Astrocyte (in vitro differentiated cells and primary cell): ENCODE measurements around the gene CTDP1. TPM values are rescaled to one million over a fixed set of nuclear protein-coding genes. Genes with fewer than 3 reads are reported as not detected.

ENCODE experiments used
- DNase-seq: peaks from one replicate; pipeline ENCODE4 v3.0.0-alpha.2; 2010; ENCODE audit warnings: low read depth
- FAIRE-seq: peaks from 2 replicates; lab custom pipeline; 2011; peaks lifted over from hg19 to GRCh38; lab: Jason Lieb, UNC
- H2AFZ ChIP-seq: 2 replicates; pipeline ENCODE4 v1.6.0; 2012; ENCODE audit warnings: low read depth, low read length, inconsistent platforms
- H3K27ac ChIP-seq: 2 replicates; pipeline ENCODE4 v1.5.1; 2011; ENCODE audit warnings: low read depth, low read length, inconsistent platforms
- H3K27me3 ChIP-seq: 2 replicates; pipeline ENCODE4 v1.6.0; 2011; ENCODE audit warnings: low read length, inconsistent platforms; ENCODE audit not compliant: insufficient read depth
- H3K36me3 ChIP-seq: 2 replicates; pipeline ENCODE4 v1.5.1; 2011; ENCODE audit warnings: low read length, inconsistent platforms; ENCODE audit not compliant: insufficient read depth
- H3K4me1 ChIP-seq: 2 replicates; pipeline ENCODE4 v1.5.1; 2011; ENCODE audit warnings: low read length, inconsistent platforms; ENCODE audit not compliant: insufficient read depth
- H3K4me2 ChIP-seq: 2 replicates; pipeline ENCODE4 v1.6.0; 2012; ENCODE audit warnings: low read length, inconsistent platforms
- H3K4me3 ChIP-seq: 2 replicates; pipeline ENCODE4 v1.5.1; 2011; ENCODE audit warnings: low read depth, mild to moderate bottlenecking, low read length, inconsistent platforms; ENCODE audit not compliant: insufficient read depth
- H3K79me2 ChIP-seq: 2 replicates; pipeline ENCODE4 v1.6.0; 2012; ENCODE audit warnings: mild to moderate bottlenecking, low read length, inconsistent platforms; ENCODE audit not compliant: insufficient read depth
- H3K9ac ChIP-seq: 2 replicates; pipeline ENCODE4 v1.6.0; 2012; ENCODE audit warnings: mild to moderate bottlenecking, low read length, inconsistent platforms
- H3K9me3 ChIP-seq: 2 replicates; pipeline ENCODE4 v1.5.1; 2012; ENCODE audit warnings: low read depth, mild to moderate bottlenecking, low read length, inconsistent platforms; ENCODE audit not compliant: insufficient read depth
- H4K20me1 ChIP-seq: 2 replicates; pipeline ENCODE4 v1.6.0; 2012; ENCODE audit warnings: low read length, inconsistent platforms; ENCODE audit not compliant: insufficient read depth
- H3K27ac Mint-ChIP-seq: one replicate; pipeline ENCODE4 v1.8.0; 2021; ENCODE audit warnings: mild to moderate bottlenecking, mixed read lengths; ENCODE audit not compliant: unreplicated experiment
- H3K27me3 Mint-ChIP-seq: one replicate; pipeline ENCODE4 v1.8.0; 2021; ENCODE audit warnings: low read depth, mixed read lengths; ENCODE audit not compliant: unreplicated experiment
- H3K36me3 Mint-ChIP-seq: one replicate; pipeline ENCODE4 v1.8.0; 2021; ENCODE audit warnings: low read depth, mixed read lengths; ENCODE audit not compliant: unreplicated experiment
- H3K4me1 Mint-ChIP-seq: one replicate; pipeline ENCODE4 v1.8.0; 2021; ENCODE audit warnings: low read depth, mixed read lengths; ENCODE audit not compliant: unreplicated experiment
- H3K4me3 Mint-ChIP-seq: one replicate; pipeline ENCODE4 v1.8.0; 2021; ENCODE audit warnings: mild to moderate bottlenecking, moderate library complexity, mixed read lengths; ENCODE audit not compliant: unreplicated experiment
- H3K9me3 Mint-ChIP-seq: one replicate; pipeline ENCODE4 v1.8.0; 2021; ENCODE audit warnings: mild to moderate bottlenecking, mixed read lengths; ENCODE audit not compliant: unreplicated experiment
- EZH2 ChIP-seq: IDR thresholded peaks from 2 replicates; pipeline ENCODE4 v1.6.1; 2012; ENCODE audit warnings: mild to moderate bottlenecking, low read length, inconsistent platforms; ENCODE audit not compliant: insufficient read depth
- total RNA-seq: library from RNA; stranded (reverse); gene quantifications from 2 replicates; pipeline ENCODE4 v1.2.1, GENCODE V29; 2021
- TF ChIP-seq, protein P1 (sequence below): IDR thresholded peaks from 2 replicates; pipeline ENCODE4 v1.5.1; 2011; ENCODE audit warnings: low read depth, mild to moderate bottlenecking, inconsistent platforms, low read length, moderate library complexity; ENCODE audit not compliant: insufficient read depth

CTDP1 gene
- total RNA-seq, 1 donor from 2014 or later = 31.7 TPM

DNA sequence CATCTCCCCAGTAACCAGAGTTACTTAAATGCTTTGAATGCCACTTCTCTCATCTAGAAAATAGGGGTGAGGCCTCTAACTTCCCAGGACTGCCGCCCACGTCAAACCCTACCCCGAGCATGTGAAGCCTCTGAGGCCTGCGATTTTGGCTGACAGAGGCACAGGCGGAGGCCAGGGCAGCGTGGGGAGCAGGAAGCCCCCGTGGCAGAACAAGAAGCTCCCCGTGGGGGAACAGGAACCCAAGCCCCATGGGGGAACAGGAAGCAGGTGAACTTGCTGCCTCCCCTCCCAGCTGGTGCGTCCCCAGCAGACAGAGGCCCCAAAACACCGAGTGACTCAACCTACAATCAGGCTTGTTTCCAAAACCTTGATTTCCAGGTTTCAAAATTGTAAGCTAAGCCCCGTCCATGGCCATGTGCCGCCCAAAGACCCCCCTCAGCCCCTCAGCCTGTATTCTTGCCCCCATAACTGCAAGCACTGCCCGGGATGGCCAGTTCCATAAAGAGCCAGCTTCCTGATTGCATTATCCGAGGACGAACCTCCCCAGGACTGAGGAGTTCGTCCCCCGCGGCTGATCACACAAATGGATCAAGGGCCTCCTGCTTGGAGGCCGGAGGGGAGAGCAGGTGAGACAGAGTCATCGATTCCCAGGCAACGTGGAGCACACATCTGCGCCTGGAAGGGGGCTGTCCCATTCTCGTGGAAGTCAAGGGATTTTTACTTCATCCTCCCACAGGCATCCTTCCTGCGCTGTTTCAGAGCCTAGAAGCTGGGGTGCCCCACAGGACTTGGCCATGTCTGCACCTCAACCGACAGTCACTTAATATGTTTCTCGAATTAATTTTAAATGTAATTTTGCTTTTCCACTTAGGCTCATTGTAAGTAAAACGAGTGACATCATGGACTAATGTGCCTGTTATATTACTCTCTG is 36.3 kb upstream of the CTDP1 start:
- Histone ChIP-seq H3K9ac (no peak overlapping the region), H4K20me1 (no peaks in the 10 kb centered on the region), H3K4me2 (no peak overlapping the region), H3K27me3 (peaks cover 24% of the 10 kb centered on the region), H3K36me3 (no peaks in the 10 kb centered on the region), H3K27ac (no peak overlapping the region), H3K4me1 (no peaks in the 10 kb centered on the region), H3K9me3 (no peaks in the 10 kb centered on the region), H3K4me3 (no peak overlapping the region), H3K79me2 (no peaks in the 10 kb centered on the region), H2AFZ (no peak overlapping the region)
- Mint-ChIP-seq H3K27me3 (peaks cover 24% of the 10 kb centered on the region), H3K4me1 (no peaks in the 10 kb centered on the region), H3K27ac (no peak overlapping the region), H3K4me3 (no peak overlapping the region), H3K9me3 (no peaks in the 10 kb centered on the region), H3K36me3 (no peaks in the 10 kb centered on the region)
- FAIRE-seq (no peak), DNase-seq (no peak)
- TF ChIP-seq EZH2 = no peak
- TF ChIP-seq, protein P1, sequence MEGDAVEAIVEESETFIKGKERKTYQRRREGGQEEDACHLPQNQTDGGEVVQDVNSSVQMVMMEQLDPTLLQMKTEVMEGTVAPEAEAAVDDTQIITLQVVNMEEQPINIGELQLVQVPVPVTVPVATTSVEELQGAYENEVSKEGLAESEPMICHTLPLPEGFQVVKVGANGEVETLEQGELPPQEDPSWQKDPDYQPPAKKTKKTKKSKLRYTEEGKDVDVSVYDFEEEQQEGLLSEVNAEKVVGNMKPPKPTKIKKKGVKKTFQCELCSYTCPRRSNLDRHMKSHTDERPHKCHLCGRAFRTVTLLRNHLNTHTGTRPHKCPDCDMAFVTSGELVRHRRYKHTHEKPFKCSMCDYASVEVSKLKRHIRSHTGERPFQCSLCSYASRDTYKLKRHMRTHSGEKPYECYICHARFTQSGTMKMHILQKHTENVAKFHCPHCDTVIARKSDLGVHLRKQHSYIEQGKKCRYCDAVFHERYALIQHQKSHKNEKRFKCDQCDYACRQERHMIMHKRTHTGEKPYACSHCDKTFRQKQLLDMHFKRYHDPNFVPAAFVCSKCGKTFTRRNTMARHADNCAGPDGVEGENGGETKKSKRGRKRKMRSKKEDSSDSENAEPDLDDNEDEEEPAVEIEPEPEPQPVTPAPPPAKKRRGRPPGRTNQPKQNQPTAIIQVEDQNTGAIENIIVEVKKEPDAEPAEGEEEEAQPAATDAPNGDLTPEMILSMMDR = no peak

DNA sequence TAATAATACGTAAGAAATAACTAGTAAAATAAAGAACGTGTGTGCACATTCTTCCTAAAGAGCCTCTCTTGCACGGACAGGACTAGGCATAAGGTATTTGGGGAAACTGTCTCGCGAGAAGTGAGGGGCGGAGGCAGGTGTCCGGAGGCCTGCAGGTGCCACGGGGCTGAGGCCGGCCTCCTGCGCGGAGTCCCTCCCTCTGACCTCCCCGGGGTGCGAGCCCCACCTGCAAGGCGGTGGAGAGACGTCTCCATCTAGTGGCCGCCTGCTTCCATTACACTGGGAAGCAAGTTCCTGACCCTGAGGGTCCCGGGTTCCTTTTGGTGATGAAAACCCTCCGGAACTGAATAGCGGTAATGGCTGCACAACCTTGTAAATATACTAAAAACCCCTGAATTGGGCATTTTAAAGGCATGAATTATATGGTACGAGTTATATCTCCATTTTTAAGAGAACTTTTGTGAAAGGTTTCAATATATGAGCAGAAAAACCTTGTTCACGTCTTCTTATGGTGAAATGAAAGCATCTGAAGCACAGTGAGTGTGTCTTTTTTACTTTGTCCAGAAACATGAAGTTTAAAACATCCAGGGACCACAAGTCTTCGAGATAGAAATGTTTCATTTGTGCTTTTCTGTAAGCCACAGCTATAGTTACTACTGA is 35.5 kb upstream of the CTDP1 start:
- Histone ChIP-seq H3K27me3 (peaks cover 19% of the 10 kb centered on the region), H4K20me1 (no peaks in the 10 kb centered on the region), H3K9me3 (no peaks in the 10 kb centered on the region), H3K4me2 (no peak overlapping the region), H3K79me2 (no peaks in the 10 kb centered on the region), H3K27ac (no peak overlapping the region), H3K9ac (no peak overlapping the region), H2AFZ (no peak overlapping the region), H3K36me3 (no peaks in the 10 kb centered on the region), H3K4me1 (no peaks in the 10 kb centered on the region), H3K4me3 (no peak overlapping the region)
- Mint-ChIP-seq H3K27me3 (peaks cover 21% of the 10 kb centered on the region), H3K27ac (no peak overlapping the region), H3K9me3 (no peaks in the 10 kb centered on the region), H3K36me3 (no peaks in the 10 kb centered on the region), H3K4me3 (no peak overlapping the region), H3K4me1 (no peaks in the 10 kb centered on the region)
- TF ChIP-seq EZH2 = no peak
- TF ChIP-seq, protein P1 = peak; percentile 77
- DNase-seq = no peak
- no peak for FAIRE-seq
